ENCODE measurements around the gene ZNF154. TPM values are rescaled to one million over a fixed set of nuclear protein-coding genes. Genes with fewer than 3 reads are reported as not detected.

The ZNF154 gene
- polyA plus RNA-seq, 2 of the 4 experiments (the other 2 are of a cell fraction), result not detected

GRCh38 chr19:57671124-57671895 is 37.7 kb downstream of the ZNF154 start:
- no peak for ATAC-seq
- ChIA-PET POLR2A (interaction anchor here (1.0 kb wide), 1 partner anchor 512 kb away, joined by 10 read pairs; the partner anchor contains the start of gene ZNF274), CTCF (interaction anchor here (3.1 kb wide), 1 partner anchor 13 kb away, joined by 8 read pairs; no protein-coding TSS in a partner anchor)

GRCh38 chr19:57668635-57669034 is 40.4 kb downstream of the ZNF154 start, which contains the start of gene ZSCAN4:
Gene ZSCAN4 (plus strand): TSS chr19:57668935. CDS start chr19:57676146, 7,211 bp downstream.
- ATAC-seq, result no peak

More at GRCh38 chr19:57671124-57671895, 37.7 kb downstream of the ZNF154 start:
- DNase-seq (ENCODE audit: low read depth in 1 of 2, low spot score in 1 of 2), result no peak
- peaks cover 72% of the 10 kb centered on the region for H3K9me3 ChIP-seq
- no peak overlapping the region for H3K27ac ChIP-seq
- H3K4me1 ChIP-seq, result no peaks in the 10 kb centered on the region
- WGBS (ENCODE audit: missing lambda C conversion rate), result 19% methylated on average over 7 of the region's 7 CpGs
- no peak overlapping the region for H3K4me3 ChIP-seq
- no peak overlapping the region for H3K4me2 ChIP-seq
- TF ChIP-seq CHD4 (IDR thresholded peaks at IDR 0.05; ENCODE audit: borderline replicate concordance) (no peak), CBX8 (IDR thresholded peaks at IDR 0.05) (no peak), SMC3 (IDR thresholded peaks at IDR 0.05) (no peak), EP300 (IDR thresholded peaks at IDR 0.05) (no peak), BHLHE40 (IDR thresholded peaks at IDR 0.05; ENCODE audit: low read depth, low read length) (no peak), FOSB (CRISPR knock-in tag; IDR thresholded peaks at IDR 0.05) (no peak), HDAC2 (IDR thresholded peaks at IDR 0.05) (no peak), NR3C1 (IDR thresholded peaks at IDR 0.05) (no peak), BCL3 (IDR thresholded peaks at IDR 0.05) (no peak)
- no peak for FAIRE-seq

GRCh38 chr19:57667228-57667627 is 41.8 kb downstream of the ZNF154 start:
- DNase-seq (ENCODE audit: low read depth in 1 of 2, low spot score in 1 of 2) (no peak), ATAC-seq (no peak), FAIRE-seq (no peak)
- WGBS (ENCODE audit: missing lambda C conversion rate), result 24% methylated on average over 1 of the region's 1 CpG
- Histone ChIP-seq H3K4me2 (no peak overlapping the region), H3K27ac (no peak overlapping the region), H3K9me3 (peaks cover 72% of the 10 kb centered on the region), H3K4me3 (no peak overlapping the region), H3K4me1 (no peaks in the 10 kb centered on the region)
- TF ChIP-seq CBX8 (IDR thresholded peaks at IDR 0.05) (no peak), HDAC2 (IDR thresholded peaks at IDR 0.05) (no peak), JUN (IDR thresholded peaks at IDR 0.05) (no peak), RARB (CRISPR knock-in tag; IDR thresholded peaks at IDR 0.05) (no peak), FOSB (CRISPR knock-in tag; IDR thresholded peaks at IDR 0.05) (no peak), GATA3 (IDR thresholded peaks at IDR 0.05; ENCODE audit: borderline replicate concordance) (no peak), EP300 (IDR thresholded peaks at IDR 0.05) (no peak), NPAS2 (CRISPR knock-in tag; IDR thresholded peaks at IDR 0.05; ENCODE audit: borderline replicate concordance) (no peak), JUNB (IDR thresholded peaks at IDR 0.05) (no peak), SREBF2 (IDR thresholded peaks at IDR 0.05) (no peak), ESRRA (IDR thresholded peaks at IDR 0.05; ENCODE audit: borderline replicate concordance, low read length) (no peak), BHLHE40 (IDR thresholded peaks at IDR 0.05; ENCODE audit: low read depth, low read length) (no peak), CTCF (IDR thresholded peaks at IDR 0.05) (no peak), ATOH8 (CRISPR knock-in tag; IDR thresholded peaks at IDR 0.05; ENCODE audit: low read depth) (no peak)
- ChIA-PET POLR2A (no interaction called here), CTCF (no interaction called here)

More at GRCh38 chr19:57668635-57669034, 40.4 kb downstream of the ZNF154 start, which contains the start of gene ZSCAN4:
- FAIRE-seq (no peak), DNase-seq (ENCODE audit: low read depth in 1 of 2, low spot score in 1 of 2) (no peak)
- no peak within 1 kb of the TSS for H3K4me2 ChIP-seq
- no peaks in the 10 kb centered on the region for H3K4me1 ChIP-seq
- 46% methylated on average over 2 of the region's 2 CpGs for WGBS (ENCODE audit: missing lambda C conversion rate)
- ChIA-PET POLR2A (no interaction called here), CTCF (interaction anchor here (1.1 kb wide), 1 partner anchor 13 kb away, joined by 4 read pairs; no protein-coding TSS in a partner anchor)
- TF ChIP-seq ZNF302 (CRISPR knock-in tag; IDR thresholded peaks at IDR 0.05) (no peak), POLR2AphosphoS2 (conservative IDR thresholded peaks at IDR 0.05; ENCODE audit: low read length) (no peak), ZC3H11A (IDR thresholded peaks at IDR 0.05) (no peak), HDAC2 (IDR thresholded peaks at IDR 0.05) (no peak), RARB (CRISPR knock-in tag; IDR thresholded peaks at IDR 0.05) (no peak), FOSB (CRISPR knock-in tag; IDR thresholded peaks at IDR 0.05) (no peak), GATA3 (IDR thresholded peaks at IDR 0.05; ENCODE audit: borderline replicate concordance) (no peak), TFCP2L1 (CRISPR knock-in tag; IDR thresholded peaks at IDR 0.05) (no peak), EHF (CRISPR knock-in tag; IDR thresholded peaks at IDR 0.05) (no peak), CBX2 (IDR thresholded peaks at IDR 0.05; ENCODE audit: borderline replicate concordance, low read depth) (no peak)
- H3K9me3 ChIP-seq, result peaks cover 68% of the 10 kb centered on the region
- no peak within 1 kb of the TSS for H3K4me3 ChIP-seq
- H3K27ac ChIP-seq, result no peak within 1 kb of the TSS

Measured in A549 (cell line).